Gastroesophageal sphincter (tissue), 4 donors: ENCODE results near the gene SEC24A. TPM values are rescaled to one million over a fixed set of nuclear protein-coding genes. Genes with fewer than 3 reads are reported as not detected.

Experiments
- ATAC-seq: fragments of 150-250 bp; one replicate; pipeline ENCODE4 v1.9.1; 2016; ENCODE audit warnings: mild to moderate bottlenecking, moderate library complexity
- H3K27ac ChIP-seq, 4 donors: fragments of 200-600 bp; sonication (generic) in 3 of 4; 1 replicate in 3 of 4; 2 replicates in 1 of 4; pipeline ENCODE4 v1.5.1; 2016 to 2019
- H3K27me3 ChIP-seq: fragments of 200-600 bp; sonication (generic); one replicate; pipeline ENCODE4 v1.5.1; 2019
- H3K36me3 ChIP-seq, 2 donors: fragments of 200-600 bp; sonication (generic); one replicate each; pipeline ENCODE4 v1.5.1; 2019; ENCODE audit warnings: control low read depth in 1 of 2
- H3K4me1 ChIP-seq, 3 donors: fragments of 200-600 bp; sonication (generic); 1 replicate in 2 of 3; 2 replicates in 1 of 3; pipeline ENCODE4 v1.5.1; 2016 to 2019; ENCODE audit warnings: control low read depth in 2 of 3
- H3K4me3 ChIP-seq, 2 donors: fragments of 200-600 bp; sonication (generic); one replicate each; pipeline ENCODE4 v1.5.1; 2019; ENCODE audit warnings: mild to moderate bottlenecking in 1 of 2, moderate library complexity in 1 of 2
- H3K9me3 ChIP-seq, 3 donors: fragments of 200-600 bp; sonication (generic); one replicate each; pipeline ENCODE4 v1.5.1; 2017 to 2019; ENCODE audit warnings: control low read depth in 2 of 3
- EP300 ChIP-seq: sonication (generic); formaldehyde crosslinking; IDR thresholded peaks from one replicate; pipeline ENCODE4 v1.6.1; 2017; ENCODE audit warnings: antibody characterized with exemption, mild to moderate bottlenecking
- POLR2A ChIP-seq, 2 donors: fragments of 450-650 bp; IDR thresholded peaks; one replicate each; pipeline ENCODE4 v1.6.1; 2017; ENCODE audit warnings: antibody characterized with exemption in 2 of 2, mild to moderate bottlenecking in 2 of 2, moderate library complexity in 1 of 2
- POLR2AphosphoS5 ChIP-seq: sonication (generic); formaldehyde crosslinking; IDR thresholded peaks from one replicate; pipeline ENCODE4 v1.6.1; 2017; ENCODE audit warnings: antibody characterized with exemption
- WGBS, 2 donors: methylation state at CpG; one replicate each; pipeline ENCODE4 v1.1.5; 2018; ENCODE audit warnings: low coverage in 1 of 2; 5-methylcytosine and 5-hydroxymethylcytosine counted together
- total RNA-seq, 4 donors: library from RNA; depleted of rRNA; stranded (reverse); fragments of >200 nt; gene quantifications; one replicate each; pipeline ENCODE4 v1.1.0, GENCODE V29; 2016
- TF ChIP-seq, protein P1 (sequence below), 4 experiments: fragments of 200-600 bp in 2 of 4; fragments of 450-650 bp in 2 of 4; sonication (generic) in 1 of 4; IDR thresholded peaks; one replicate each; pipeline ENCODE4 v1.5.1; 2017 to 2019; ENCODE audit warnings: antibody characterized with exemption in 4 of 4, mild to moderate bottlenecking in 2 of 4, moderate library complexity in 2 of 4

SEC24A gene
- total RNA-seq, 4 donors from 2014 or later = 13.0 to 18.3 (median 14.7) TPM

DNA sequence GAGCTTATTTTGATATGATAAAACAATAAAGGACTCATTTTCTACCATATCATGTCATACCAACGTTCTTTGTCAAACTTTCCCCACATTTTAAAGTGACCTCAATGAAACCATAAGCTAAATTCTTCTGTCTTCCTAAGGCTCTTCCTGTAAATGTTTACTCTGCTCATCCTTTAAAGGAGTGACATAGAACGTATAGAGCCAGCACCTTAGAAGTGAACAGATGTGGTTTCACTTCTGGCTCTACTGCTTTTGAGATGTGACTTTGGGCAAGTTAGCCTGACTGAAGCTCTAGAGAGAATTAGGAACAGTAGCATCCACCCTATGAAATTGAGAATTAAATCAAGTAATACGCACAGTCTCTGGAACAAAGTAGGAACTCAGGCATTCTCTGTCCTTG is 40.0 kb upstream of the SEC24A start:
- H3K27ac ChIP-seq = no peak overlapping the region
- 81 to 83% methylated on average over 3 of the region's 3 CpGs for WGBS, 2 donors
- H3K9me3 ChIP-seq = no peaks in the 10 kb centered on the region
- TF ChIP-seq POLR2AphosphoS5 = no peak
- TF ChIP-seq POLR2A (IDR thresholded peaks at IDR 0.05) = no peak
- TF ChIP-seq EP300 = no peak
- TF ChIP-seq, protein P1, sequence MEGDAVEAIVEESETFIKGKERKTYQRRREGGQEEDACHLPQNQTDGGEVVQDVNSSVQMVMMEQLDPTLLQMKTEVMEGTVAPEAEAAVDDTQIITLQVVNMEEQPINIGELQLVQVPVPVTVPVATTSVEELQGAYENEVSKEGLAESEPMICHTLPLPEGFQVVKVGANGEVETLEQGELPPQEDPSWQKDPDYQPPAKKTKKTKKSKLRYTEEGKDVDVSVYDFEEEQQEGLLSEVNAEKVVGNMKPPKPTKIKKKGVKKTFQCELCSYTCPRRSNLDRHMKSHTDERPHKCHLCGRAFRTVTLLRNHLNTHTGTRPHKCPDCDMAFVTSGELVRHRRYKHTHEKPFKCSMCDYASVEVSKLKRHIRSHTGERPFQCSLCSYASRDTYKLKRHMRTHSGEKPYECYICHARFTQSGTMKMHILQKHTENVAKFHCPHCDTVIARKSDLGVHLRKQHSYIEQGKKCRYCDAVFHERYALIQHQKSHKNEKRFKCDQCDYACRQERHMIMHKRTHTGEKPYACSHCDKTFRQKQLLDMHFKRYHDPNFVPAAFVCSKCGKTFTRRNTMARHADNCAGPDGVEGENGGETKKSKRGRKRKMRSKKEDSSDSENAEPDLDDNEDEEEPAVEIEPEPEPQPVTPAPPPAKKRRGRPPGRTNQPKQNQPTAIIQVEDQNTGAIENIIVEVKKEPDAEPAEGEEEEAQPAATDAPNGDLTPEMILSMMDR (IDR thresholded peaks at IDR 0.05) = no peak
- peaks cover 9 to 100% of the 10 kb centered on the region in 2 donors for H3K36me3 ChIP-seq
- no peak overlapping the region for H3K4me3 ChIP-seq
- H3K27me3 ChIP-seq = no peaks in the 10 kb centered on the region
- no peak for ATAC-seq
- H3K4me1 ChIP-seq = no peaks in the 10 kb centered on the region

DNA sequence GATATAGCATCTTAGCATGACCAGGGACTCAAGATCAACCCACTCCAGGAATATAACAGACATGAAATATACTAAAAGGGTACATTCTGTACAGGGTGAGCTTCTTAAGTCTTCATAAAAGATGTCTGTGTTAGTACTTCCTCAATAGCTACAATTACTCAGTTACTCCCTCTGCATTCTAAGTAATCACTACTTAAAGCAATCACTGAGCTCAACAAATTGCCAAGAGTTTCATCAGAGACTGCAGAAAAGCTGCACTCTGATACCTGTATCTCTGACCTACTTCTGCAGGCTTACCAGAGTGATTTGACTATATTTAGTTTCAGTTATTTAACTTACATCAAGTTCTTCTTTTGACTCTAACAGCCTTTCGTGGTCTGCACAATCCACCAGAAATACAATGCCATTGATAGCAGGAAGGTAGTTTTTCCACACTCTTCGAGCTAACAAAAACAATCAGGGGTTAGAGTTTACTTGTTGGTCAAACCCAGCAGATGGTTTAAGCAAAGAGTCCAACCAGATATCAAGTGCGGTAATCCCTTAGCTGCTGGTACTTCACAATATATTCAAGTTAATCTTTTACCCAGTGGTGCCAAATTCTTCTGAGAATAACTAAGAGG is 39.2 kb upstream of the SEC24A start:
- no peaks in the 10 kb centered on the region for H3K9me3 ChIP-seq
- H3K36me3 ChIP-seq = peaks cover 9 to 100% of the 10 kb centered on the region in 2 donors
- TF ChIP-seq, protein P1 (IDR thresholded peaks at IDR 0.05) = no peak
- TF ChIP-seq POLR2A (IDR thresholded peaks at IDR 0.05) = no peak
- no peak for ATAC-seq
- H3K27me3 ChIP-seq = no peaks in the 10 kb centered on the region
- no peak overlapping the region for H3K4me3 ChIP-seq
- no peak overlapping the region for H3K27ac ChIP-seq
- WGBS, 2 donors = 82 to 88% methylated on average over 3 of the region's 3 CpGs
- no peaks in the 10 kb centered on the region for H3K4me1 ChIP-seq

DNA sequence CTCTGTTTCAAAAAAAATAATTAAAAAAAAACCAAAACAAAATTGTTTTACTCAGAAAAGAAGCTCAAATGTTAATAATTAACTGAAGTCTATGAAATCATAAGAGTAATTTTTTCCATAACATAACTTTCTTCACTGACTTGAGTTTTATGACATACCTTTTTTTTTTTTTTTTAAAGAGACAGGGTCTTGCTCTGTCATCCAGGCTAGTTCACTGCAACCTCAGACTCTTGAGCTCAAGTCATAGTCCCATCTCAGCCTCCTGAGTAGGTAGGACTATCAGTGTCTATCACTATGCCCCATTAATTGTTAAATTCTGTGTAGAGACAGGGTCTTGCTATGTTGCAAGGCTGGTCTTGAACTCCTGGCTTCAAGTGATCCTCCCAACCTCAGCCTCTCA is 37.9 kb upstream of the SEC24A start:
- Histone ChIP-seq H3K4me3 (no peak overlapping the region), H3K27ac (no peak overlapping the region), H3K36me3 (peaks cover 9 to 100% of the 10 kb centered on the region in 2 donors), H3K9me3 (no peaks in the 10 kb centered on the region), H3K4me1 (no peaks in the 10 kb centered on the region), H3K27me3 (no peaks in the 10 kb centered on the region)
- TF ChIP-seq, protein P1 (IDR thresholded peaks at IDR 0.05) = no peak
- no peak for ATAC-seq

DNA sequence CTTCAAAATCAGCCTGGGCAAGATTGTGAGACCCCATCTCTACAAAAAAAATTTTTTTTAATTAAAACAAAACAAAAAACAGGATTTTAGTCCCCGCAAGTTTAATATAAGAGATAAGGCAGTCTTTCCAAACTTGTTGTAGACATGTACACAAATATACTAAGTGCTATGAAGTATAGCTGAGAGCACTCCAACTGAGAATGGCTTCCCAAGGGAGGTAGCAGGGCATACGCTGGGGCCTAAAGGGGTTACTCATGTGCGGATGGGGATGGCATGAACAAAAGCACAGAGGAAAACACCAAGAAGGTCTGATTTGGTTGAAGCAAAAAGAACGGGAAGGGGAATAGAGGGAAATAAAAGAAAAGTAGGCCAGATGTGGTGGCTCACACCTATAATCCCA is 37.1 kb upstream of the SEC24A start:
- H3K36me3 ChIP-seq = peaks cover 3 to 100% of the 10 kb centered on the region in 2 donors
- no peak overlapping the region for H3K27ac ChIP-seq
- no peaks in the 10 kb centered on the region for H3K27me3 ChIP-seq
- ATAC-seq = no peak
- no peak overlapping the region for H3K4me3 ChIP-seq
- TF ChIP-seq EP300 (no peak), POLR2A (IDR thresholded peaks at IDR 0.05) (no peak), POLR2AphosphoS5 (no peak)
- TF ChIP-seq, protein P1 (IDR thresholded peaks at IDR 0.05) = no peak
- H3K4me1 ChIP-seq = no peaks in the 10 kb centered on the region
- H3K9me3 ChIP-seq = no peaks in the 10 kb centered on the region
- 81 to 100% methylated on average over 1 to 4 of the region's 4 CpGs for WGBS, 2 donors

DNA sequence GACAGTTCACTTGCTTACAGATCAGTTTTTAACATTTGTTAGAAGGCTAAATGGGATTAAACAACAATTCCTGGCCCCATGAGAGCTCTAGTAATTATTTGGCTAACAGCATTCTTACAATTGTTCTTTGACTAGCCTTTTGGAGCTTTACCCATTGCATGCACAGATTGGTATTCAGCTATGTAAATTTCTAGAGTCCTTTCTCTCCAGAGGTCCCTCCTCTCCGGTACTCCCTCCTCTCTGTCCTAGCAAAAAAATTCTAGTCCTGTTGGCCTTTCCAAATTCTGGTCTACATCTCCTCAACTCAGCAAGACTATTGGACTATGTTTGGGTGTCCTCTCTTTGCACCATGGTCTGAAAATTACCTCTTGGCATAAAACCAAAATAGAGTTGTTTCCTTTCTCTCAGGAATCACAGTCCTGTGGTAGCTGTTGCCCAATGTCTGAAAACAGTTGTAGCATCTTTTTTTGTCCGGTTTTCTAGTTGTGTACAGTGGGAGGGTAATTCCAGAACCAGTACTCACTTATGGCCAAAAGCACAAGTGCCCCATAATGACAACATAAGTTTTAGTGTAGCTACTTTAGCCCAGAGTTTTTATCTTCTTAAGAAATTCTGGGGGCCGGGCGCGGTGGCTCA is 34.0 kb upstream of the SEC24A start:
- ATAC-seq = no peak
- Histone ChIP-seq H3K36me3 (peaks cover 1 to 100% of the 10 kb centered on the region in 2 donors), H3K9me3 (no peaks in the 10 kb centered on the region), H3K4me1 (no peaks in the 10 kb centered on the region), H3K27ac (no peak overlapping the region), H3K4me3 (no peak overlapping the region), H3K27me3 (no peaks in the 10 kb centered on the region)
- TF ChIP-seq POLR2AphosphoS5 (no peak), POLR2A (IDR thresholded peaks at IDR 0.05) (no peak), EP300 (no peak)
- TF ChIP-seq, protein P1 (IDR thresholded peaks at IDR 0.05) = no peak
- WGBS, 2 donors = 30 to 73% methylated on average over 1 to 4 of the region's 5 CpGs
